Fibroblast of the aortic adventitia (primary cell): ENCODE measurements around the gene RNLS. TPM values are rescaled to one million over a fixed set of nuclear protein-coding genes. Genes with fewer than 3 reads are reported as not detected.

Source experiments
- DNase-seq: peaks from one replicate; pipeline ENCODE4 v3.0.0-alpha.2; 2010; ENCODE audit warnings: low read depth
- H3K4me3 ChIP-seq: 2 replicates; pipeline ENCODE4 v1.5.1; 2011; ENCODE audit warnings: low read depth, mild to moderate bottlenecking, control low read depth, low read length, moderate library complexity
- total RNA-seq: library from RNA; depleted of rRNA; stranded (reverse); fragments of >200 nt; gene quantifications from 2 replicates; pipeline ENCODE4 v1.2.3, GENCODE V29; 2012; ENCODE audit warnings: low replicate concordance
- TF ChIP-seq, protein P1 (sequence below): IDR thresholded peaks from 2 replicates; pipeline ENCODE4 v1.5.1; 2011; ENCODE audit warnings: mild to moderate bottlenecking, low read length, control low read depth, inconsistent platforms; ENCODE audit not compliant: insufficient read depth

Gene RNLS
- total RNA-seq, 1 donor, result 16.8 TPM

DNA sequence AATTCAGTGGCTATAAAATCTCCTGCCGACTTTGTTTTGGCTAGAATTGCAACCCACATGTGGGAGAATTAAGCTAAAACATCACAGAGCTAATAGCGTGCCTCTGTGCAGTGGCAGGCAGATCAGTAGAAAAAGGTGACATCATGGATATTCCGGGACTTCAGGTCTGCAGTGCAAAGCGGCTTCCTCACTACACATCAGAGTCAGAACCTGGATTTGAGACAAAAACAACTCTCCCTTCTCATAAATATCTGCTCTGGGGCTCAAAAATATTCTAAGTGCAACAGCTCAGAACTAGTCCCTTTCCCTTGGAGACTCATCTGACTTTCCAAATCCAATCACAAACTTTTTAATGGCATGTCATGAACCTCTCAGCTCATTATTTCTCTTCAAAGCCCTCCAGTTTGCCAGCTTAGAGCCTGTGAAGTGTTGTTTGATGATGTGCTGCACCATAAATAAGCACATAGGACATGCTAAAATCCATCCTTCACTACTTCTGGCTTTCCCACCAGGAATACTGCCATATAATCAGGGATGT, 337.1 kb downstream of the RNLS start:
- TF ChIP-seq, protein P1, sequence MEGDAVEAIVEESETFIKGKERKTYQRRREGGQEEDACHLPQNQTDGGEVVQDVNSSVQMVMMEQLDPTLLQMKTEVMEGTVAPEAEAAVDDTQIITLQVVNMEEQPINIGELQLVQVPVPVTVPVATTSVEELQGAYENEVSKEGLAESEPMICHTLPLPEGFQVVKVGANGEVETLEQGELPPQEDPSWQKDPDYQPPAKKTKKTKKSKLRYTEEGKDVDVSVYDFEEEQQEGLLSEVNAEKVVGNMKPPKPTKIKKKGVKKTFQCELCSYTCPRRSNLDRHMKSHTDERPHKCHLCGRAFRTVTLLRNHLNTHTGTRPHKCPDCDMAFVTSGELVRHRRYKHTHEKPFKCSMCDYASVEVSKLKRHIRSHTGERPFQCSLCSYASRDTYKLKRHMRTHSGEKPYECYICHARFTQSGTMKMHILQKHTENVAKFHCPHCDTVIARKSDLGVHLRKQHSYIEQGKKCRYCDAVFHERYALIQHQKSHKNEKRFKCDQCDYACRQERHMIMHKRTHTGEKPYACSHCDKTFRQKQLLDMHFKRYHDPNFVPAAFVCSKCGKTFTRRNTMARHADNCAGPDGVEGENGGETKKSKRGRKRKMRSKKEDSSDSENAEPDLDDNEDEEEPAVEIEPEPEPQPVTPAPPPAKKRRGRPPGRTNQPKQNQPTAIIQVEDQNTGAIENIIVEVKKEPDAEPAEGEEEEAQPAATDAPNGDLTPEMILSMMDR, result no peak
- H3K4me3 ChIP-seq, result no peak overlapping the region
- peak; percentile 70 for DNase-seq

DNA sequence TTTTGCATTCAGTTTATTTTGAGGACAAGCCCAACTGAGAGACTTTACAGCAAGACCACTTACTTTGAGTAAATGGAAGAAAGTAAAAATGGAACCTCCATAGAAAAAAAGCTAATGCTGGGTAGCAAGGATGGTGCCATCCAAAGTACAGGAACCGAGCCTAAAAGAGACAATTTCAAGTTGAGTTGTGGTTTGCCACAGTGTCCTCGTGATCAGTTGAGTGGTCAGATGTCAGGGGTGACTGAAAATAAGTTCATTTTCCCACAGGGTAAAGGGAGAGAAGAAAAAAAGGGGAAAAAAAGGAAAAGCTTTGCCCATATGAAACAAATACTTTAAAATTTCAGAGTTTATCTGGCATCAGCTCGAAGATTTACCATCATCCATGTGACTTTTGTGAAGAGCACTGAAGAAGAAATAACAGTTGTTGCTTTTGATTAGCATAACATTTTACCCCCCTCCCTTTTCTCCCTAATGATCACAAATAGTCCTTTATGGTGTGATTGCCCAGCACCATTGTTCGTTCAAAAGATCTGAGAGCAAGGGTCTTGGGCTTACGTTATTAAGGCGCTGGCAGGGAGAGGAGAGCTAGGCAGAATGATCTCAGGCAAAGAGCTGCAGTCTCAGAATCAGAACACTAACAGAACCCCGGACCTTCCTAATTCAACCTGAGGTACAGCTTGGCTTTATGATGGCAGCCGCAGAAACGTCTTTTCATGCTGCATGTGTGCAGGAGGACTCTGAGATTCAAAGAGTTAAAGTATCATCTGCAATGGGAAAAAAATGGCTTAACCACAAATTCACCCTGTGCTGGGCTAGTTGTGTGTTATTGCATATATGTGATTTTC, 338.1 kb downstream of the RNLS start:
- H3K4me3 ChIP-seq, result no peak overlapping the region
- TF ChIP-seq, protein P1, result no peak
- no peak for DNase-seq

DNA sequence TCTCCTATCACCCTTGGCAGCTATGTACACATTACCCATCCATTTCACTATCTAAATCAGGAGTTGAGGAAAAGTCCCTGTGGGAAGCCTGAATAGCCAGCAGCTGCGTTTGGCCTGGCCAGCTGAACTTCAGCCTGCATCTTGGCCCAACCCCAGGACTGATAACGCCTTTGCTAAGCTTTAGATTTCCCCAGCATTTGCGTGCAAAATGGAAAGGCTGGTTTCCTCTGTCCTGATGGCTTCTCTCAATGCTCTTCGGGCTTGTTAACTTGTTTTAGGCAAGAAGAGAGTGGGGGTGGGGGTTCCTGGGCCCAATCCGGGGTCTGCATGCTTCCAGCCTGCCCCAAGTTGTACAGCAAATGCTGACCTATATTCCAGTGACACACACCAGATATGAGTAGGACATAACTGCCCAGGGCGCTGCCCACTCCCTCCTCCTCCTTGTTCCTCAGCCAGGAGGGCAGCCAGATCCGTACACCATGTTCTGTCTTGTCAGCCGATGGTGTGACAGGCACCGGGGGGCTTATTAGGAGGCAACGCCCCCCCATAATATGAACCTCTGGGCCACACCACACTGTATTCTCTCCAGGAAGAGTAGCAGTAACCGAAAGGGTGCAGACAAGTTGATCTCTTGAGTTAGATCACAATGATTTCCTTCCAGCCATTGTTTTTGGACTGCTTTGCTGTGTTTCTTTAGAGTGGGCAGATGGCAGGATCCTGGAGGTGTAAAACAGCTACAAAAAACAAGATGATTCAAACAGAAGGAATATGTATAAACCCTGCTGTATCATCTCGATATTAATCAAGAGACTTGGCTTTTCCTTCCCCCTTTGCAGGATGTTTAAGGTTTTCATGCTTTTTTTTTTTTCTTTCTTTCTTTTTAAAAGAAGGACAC, 339.0 kb downstream of the RNLS start:
- DNase-seq, result peak; percentile 96
- TF ChIP-seq, protein P1, result no peak
- peak overlapping the region; percentile 29 for H3K4me3 ChIP-seq

DNA sequence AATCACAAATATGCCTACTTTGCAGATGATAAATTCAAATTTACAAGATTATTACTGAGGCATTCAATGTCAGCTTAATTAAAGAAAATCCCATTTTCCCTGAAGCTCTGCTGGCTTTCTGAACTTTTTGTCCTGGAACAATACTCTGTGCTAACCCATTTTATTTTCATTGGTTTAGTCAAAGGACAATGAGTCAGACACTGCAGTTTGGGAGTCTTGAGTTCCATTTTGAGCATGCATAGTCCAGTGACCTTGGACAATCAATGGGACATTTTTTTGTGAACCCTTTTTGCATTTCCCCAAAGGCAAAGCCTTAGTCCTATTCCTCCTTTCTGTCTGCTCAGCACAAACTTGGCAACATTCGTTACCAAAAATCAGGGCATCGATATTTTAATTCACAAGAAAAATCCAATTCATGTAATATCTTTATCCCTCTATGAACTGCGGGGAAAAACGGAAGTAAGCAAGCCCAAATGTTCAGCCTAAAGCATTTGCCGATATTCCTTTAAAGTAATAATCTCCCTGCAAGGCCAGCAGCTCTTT, 339.8 kb downstream of the RNLS start:
- no peak for DNase-seq
- TF ChIP-seq, protein P1, result no peak
- H3K4me3 ChIP-seq, result peak overlapping the region; percentile 26

DNA sequence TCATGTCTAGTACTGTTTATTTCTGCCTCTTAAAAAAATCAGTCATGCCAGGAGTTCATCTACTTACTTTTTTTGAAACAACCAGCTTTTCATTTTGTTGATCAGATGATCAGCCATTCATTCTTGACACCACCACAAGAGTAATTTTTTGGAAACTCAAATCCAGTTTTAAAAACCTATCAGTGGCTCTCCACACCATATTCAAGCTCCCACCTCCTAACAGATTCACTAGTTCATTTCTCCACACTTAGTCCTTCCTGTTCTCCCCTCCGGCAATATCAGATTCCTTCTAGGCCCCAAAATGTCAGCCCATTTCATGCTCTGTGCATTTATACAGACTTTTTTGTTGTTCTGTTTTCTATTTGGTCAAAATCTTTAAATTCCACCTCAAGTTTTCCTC, 341.6 kb downstream of the RNLS start:
- TF ChIP-seq, protein P1, result no peak
- DNase-seq, result no peak
- H3K4me3 ChIP-seq, result no peak overlapping the region

DNA sequence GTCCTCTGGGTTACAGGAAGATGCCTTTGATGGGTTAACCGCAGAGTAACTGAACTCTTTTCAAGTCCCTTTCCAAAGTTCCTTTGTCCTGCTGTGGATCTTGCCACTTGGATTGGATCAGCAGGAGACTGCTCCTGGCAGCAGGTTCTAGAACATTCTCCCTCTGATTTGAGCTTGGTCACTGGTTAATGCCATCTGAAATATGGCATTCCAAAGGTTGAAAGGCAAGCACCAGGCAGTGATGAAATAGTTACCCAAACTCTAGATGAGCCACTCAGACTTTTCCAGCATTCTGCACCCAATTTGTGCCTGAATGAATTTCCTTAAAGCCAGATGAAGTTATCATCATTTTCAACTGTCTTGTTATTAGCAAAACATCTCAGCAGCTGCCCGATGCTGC, 343.9 kb downstream of the RNLS start:
- no peak overlapping the region for H3K4me3 ChIP-seq
- TF ChIP-seq, protein P1, result no peak
- DNase-seq, result no peak
